NT2/D1 (cell line): Measurements from ENCODE around the gene RAPH1.

Experiments used
- SUZ12 ChIP-seq: IDR thresholded peaks from 2 replicates; pipeline ENCODE4 v1.6.1; 2011; ENCODE audit not compliant: insufficient read length, insufficient read depth; ENCODE audit errors: extremely low read depth
- ZNF274 ChIP-seq: IDR thresholded peaks from 2 replicates; pipeline ENCODE4 v1.6.1; 2011; ENCODE audit warnings: mild to moderate bottlenecking, low read depth, low read length

- TF ChIP-seq SUZ12 (no peak), ZNF274 (no peak)
These were observed 134.1 kb downstream of the RAPH1 start for GRCh38 chr2:203400805-203401585.
